ELF-1 (cell line): ENCODE results near the gene PYCR2.
"Not testable (repeated sequence)": the region's sequence is repeated elsewhere in the genome, so short reads cannot be mapped to it uniquely, and the experiment has no call there.

ENCODE experiments used
- DNase-seq: peaks from one replicate; pipeline ENCODE4 v3.0.0-alpha.2; 2016; ENCODE audit warnings: low read depth, low spot score

Gene PYCR2

GRCh38 chr1:225942574-225942973, 18.5 kb upstream of the PYCR2 start:
- DNase-seq, result peak; percentile 44

GRCh38 chr1:225941942-225942222, 17.8 kb upstream of the PYCR2 start:
- DNase-seq, result no peak

GRCh38 chr1:225941187-225941941, 17.3 kb upstream of the PYCR2 start, which contains the start of gene LEFTY2:
LEFTY2 (minus strand) TSS chr1:225941220; CDS start chr1:225941140, 80 bp downstream.
- peak; percentile 50 for DNase-seq

GRCh38 chr1:225940385-225941151, 16.5 kb upstream of the PYCR2 start:
- DNase-seq, result no peak

- not testable (repeated sequence) for DNase-seq
Observed at GRCh38 chr1:225939939-225940310, 15.9 kb upstream of the PYCR2 start.

- DNase-seq, result peak; percentile 55
Observed at GRCh38 chr1:225939097-225939938, 15.3 kb upstream of the PYCR2 start.

- no peak for DNase-seq
Observed at GRCh38 chr1:225937048-225937968, 13.3 kb upstream of the PYCR2 start.

GRCh38 chr1:225936523-225936922, 12.5 kb upstream of the PYCR2 start:
- no peak for DNase-seq

GRCh38 chr1:225936086-225936485, 12.0 kb upstream of the PYCR2 start:
- not testable (repeated sequence) for DNase-seq

- no peak for DNase-seq
Observed at GRCh38 chr1:225934711-225935110, 10.7 kb upstream of the PYCR2 start.

GRCh38 chr1:225933072-225933471, 9.0 kb upstream of the PYCR2 start:
- DNase-seq, result no peak

- no peak for DNase-seq
Observed at GRCh38 chr1:225931270-225932136, 7.5 kb upstream of the PYCR2 start.

- no peak for DNase-seq
Observed at GRCh38 chr1:225930566-225930965, 6.5 kb upstream of the PYCR2 start.

- not testable (repeated sequence) for DNase-seq
Observed at GRCh38 chr1:225929462-225929861, 5.4 kb upstream of the PYCR2 start.

GRCh38 chr1:225928186-225929175, 4.4 kb upstream of the PYCR2 start:
- DNase-seq, result no peak

- DNase-seq, result no peak
Observed at GRCh38 chr1:225926551-225927113, 2.6 kb upstream of the PYCR2 start.

- DNase-seq, result no peak
Observed at GRCh38 chr1:225923381-225923691, 714 bp downstream of the PYCR2 start.
